T-helper 1 cell treated with Interleukin-12 subunit alpha and Interleukin-12 subunit beta and Interleukin-4 antibody, amounts not matched to agents 30 ng/mL and 1 ng/mL, for 36 hours (primary cell): ENCODE data around the gene C4BPB. TPM values are rescaled to one million over a fixed set of nuclear protein-coding genes. Genes with fewer than 3 reads are reported as not detected.

Experiments used
- intact Hi-C: fragments of 100-400 bp; cut with micrococcal nuclease; formaldehyde crosslinking; loops from one replicate; pipeline ENCODE4 v1.15.1; 2024
- total RNA-seq: library from RNA; stranded (reverse); gene quantifications from 2 replicates; pipeline ENCODE4 v1.2.3, GENCODE V29; 2022

C4BPB gene
- total RNA-seq, 1 donor from 2014 or later = 15.6 TPM

DNA sequence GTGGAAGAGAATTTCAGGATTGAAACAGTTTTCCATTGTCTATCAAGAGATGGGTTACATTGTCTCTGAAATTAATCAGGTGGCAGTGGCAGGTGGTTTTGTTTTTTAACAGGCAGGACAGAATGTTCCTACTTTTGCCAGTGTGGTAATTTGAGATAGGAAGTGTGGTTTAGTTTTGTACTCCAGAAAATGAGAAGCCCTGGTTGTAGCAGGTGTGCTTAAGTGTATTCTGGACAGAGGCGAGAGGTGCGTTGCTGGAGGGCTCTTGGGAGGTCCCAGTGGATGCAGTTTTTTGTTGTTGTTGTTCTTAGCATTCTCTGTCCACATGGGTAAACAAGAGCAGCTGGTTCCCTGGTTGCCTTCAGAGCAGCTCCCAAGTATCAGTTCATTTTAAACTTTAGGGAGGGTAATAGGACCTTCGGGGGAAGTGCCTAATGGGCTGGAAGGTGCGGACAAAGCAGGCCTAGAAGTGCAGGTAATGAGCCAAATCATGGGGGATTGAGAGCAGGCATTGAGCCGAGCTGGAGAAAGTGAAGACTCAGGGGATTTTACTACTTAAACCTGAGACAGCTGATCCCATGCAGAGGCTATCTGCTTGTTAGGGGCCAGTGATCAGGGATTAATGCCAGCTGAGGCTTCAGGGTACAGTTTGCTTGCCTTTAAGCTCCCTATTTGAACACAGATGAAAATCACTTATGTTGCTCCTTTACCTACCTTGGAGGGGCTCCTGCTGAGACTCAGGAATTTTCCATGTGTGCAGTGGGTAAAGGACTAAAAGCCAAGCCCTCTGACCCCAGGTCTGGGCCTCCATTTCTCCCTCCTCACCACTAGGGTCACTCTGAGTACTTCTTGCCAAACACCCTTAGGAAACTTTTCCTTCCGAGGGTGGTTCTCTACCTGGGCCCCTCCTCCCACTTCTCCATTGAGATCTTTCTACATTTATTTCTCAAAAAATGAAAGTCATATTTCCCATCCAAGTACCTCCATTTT is 29.5 kb upstream of the C4BPB start:
- intact Hi-C loops = loop anchor here (10.0 kb wide), 1 partner anchor 806 kb away; no protein-coding TSS in a partner anchor

DNA sequence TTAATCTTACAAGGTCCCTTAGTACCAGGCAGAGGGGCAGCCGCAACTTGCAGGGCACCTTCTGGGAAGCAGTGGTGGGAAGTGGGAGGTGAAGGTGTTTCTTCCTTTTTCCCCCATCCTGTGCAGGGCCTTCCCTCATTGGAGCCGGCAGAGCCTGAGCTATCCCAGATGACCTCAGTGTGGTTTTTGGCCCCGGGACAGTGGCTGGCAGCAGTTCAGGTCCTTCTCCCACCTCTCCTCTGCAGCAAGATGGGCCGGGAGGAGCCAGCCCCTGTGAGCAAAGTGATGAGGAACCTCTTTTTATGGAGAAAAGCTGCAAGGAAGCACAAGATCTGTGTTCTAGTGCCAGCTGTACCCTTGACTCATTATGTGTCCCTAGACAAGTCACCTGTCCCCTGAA is 28.8 kb upstream of the C4BPB start:
- intact Hi-C loops = loop anchor here (10.0 kb wide), 1 partner anchor 805 kb away; no protein-coding TSS in a partner anchor

DNA sequence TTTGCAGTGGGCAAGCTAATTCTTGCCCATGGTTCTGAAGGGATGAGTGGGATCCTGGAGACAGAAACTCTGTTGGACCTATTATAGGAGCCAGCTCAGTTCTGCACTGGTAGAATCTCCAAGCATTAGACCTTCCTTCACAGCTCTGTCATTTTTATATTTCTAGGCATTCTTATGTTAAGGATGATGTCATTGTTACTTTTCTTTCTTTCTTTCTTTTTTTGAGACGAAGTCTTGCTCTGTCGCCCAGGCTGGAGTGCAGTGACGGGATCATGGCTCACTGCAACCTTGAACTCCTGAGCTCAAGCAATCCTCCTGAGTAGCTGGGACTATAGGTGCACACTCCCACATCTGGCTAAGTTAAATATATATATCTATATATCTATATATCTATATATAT is 28.1 kb upstream of the C4BPB start:
- intact Hi-C loops = no loop called here

DNA sequence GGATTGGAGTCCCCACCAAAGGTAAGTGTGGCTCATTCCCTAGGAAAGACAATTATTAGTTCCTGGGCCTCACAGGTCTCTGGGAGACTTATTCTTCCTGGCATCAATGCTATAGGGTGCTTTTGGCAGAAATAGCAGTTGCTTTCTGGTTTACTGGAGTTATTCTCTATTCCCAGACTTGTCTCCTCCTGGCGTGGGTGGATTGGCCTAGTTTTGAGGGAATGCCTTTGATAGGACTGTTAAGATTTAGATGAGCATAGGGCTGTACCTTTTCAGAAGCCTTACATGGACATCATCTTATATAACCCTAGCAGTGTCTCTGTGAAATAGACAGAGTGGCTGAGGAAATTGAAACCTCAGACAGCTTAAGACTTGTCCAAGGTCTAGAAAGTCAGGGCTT is 26.6 kb upstream of the C4BPB start:
- intact Hi-C loops = no loop called here

DNA sequence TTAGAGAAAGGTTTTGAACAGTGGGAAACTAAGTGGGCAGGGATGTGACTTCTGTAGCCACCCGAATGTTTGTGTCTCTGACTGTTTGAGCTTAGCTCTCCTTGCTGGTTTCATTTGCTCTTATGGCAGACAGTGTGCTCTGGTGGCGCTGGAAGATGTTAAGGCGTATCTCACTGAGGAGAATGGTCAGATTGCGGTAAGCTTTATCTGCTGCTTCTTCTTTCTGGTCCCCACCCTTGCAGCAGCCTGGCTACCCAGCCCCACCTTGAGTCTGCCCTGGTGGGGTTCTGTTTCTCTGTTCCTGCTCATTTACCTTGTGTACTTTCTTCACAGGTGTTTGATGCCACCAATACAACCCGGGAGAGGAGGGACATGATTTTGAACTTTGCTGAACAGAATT is 25.6 kb upstream of the C4BPB start:
- intact Hi-C loops = no loop called here

DNA sequence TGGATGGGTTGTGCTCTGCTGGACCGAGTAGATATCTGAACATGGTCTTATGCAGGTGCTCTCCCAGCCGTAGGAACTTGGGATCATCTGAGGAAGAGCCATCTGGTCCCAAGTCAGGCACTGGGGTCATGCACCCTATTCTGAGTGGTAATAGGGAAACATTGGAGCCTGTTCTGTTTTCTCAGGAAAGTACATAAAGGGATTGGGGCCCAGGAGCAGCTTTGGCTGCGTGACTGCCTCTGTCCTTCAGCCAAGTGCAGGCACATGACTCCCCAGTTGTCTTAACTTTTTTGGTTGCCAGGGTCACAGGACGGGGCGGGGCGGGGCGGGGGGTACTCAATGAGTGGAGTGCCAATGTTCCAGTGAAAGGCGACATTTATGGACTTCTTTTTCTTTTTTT is 24.1 kb upstream of the C4BPB start:
- intact Hi-C loops = no loop called here

DNA sequence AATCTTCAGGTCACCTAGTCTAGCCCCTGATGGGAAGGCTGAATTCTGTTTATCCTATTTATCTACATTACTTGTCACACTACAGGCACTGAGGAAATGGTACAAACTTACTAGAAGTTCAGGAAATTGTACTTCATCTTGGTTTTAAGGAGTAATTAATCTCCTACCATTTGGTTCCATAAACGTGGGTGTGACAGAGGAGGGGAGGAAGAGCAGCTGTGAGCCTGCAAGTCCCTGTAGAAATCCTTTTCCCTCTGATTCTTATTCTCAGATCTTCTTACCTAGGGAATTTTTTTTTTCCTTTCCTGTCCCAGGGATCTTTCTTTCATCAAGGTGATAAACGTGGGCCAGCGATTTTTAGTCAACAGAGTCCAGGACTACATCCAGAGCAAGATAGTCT is 21.5 kb upstream of the C4BPB start:
- intact Hi-C loops = no loop called here

DNA sequence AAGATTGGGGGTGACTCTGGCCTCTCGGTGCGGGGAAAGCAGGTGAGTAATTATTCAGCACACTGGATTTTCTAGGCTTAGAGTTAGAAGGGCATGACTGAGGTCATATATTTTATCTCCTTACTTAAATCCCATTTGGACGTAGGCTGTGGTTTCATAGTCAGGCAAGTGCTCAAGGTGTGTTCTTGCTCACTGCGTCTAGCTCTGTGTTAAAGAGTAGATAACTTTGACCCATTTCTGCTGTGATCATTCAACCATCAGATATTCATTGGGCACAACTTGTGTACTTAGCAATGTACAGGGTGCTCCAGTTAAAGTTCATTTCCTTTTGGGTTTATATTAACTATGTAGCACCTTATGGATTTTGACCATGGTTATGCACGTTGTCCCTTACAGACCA is 21.0 kb upstream of the C4BPB start:
- intact Hi-C loops = no loop called here

DNA sequence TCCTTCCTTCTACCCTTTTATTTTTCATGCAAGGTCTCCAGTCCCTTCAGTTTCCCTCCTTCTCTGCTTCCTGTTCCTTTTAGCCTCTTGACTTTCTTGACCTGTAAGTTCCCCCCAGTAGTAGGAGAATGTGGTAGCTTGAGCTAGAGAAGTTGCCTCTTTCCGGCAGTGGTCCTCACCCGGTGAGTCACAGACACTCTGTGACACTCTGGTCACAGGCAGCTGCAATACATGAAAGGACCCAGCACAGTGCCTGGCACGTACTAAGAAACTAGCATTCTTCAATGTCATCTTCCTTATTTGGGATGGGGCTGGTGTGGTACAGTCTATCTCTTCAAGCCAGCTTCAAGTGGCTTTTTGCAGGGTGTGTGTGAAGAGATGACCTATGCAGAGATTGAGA is 19.6 kb upstream of the C4BPB start:
- intact Hi-C loops = no loop called here

DNA sequence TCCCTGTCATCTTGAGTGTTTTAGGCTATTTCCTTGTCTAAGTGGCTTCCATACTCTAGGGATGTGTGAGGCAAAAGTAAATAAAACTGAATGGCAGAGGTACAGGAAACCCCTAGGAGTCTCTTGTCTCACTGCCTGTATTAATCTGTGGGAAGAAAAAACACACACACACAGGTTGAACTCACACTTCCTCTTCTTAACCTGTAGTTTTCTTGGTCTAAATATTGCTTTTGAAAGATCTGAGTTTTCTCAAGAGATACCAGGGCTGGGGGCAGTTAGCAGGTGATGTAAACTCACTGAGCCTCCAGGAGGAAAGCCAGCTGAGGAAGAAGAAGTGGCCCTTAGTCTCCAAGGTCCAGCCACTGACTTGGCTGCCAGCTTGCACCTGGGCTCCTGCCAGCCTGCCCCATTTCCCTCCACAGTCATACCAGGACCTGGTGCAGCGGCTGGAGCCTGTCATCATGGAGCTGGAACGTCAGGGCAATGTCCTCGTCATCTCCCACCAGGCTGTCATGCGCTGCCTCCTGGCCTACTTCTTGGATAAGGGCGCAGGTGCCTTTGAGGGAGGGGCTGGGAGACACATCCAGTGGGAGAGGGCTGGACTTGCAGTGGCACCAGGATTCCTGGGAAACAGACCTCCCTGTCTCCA is 18.7 kb upstream of the C4BPB start:
- intact Hi-C loops = no loop called here

DNA sequence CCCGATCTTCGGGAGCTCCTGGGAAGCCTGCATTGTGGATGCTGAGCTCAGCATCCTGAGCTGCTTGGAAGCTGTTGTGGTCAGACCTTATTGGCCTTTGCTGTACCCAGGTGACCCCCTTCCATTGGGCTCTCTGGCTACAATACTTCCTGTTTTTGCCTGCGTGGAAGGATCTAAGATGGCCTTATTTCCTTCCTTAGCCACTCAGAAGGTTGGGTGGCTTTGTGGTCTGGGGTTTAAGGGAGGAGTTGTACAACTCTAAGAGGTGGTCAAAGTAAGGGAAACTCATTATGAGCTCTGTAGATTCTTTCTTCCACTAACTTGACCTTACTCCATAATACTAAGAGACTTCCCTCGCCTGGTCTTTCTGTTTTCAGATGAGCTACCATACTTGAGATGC is 17.8 kb upstream of the C4BPB start:
- intact Hi-C loops = no loop called here

DNA sequence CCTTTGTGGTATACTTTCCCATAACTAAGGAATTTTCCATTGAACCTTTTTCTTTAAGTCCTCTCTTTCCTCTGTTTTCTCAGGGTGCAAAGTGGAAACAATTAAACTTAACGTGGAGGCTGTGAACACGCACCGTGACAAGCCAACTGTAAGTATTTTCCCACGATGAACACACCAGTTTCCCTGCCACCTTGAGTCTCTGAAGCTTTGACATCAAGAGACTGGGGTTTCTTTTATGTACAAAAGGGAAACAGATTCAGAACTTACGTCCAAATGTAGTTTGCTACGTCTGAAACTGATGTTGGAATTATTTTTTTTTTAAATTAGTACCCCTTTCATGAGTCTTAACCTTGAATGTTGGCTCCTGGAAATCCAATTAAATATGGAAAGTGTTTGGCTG is 17.2 kb upstream of the C4BPB start:
- intact Hi-C loops = no loop called here

DNA sequence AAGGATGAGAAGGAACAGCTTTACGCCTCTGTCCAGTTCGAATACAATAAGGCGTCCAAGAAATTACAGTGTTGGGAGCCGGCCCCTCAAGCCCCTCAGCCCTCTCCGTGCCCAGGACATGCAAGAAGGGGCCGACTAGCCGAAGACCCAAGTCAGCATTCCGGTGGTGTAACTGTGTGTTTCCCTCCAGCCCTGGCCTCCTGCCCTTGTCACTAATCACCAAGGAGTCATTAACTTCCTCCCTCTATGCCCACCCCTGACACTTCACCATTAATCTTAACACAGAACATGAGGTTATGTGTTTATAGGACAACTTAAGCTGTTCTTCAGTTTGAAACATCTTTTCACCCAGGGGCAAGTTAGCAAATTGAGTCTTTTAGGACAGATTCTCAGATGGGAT is 16.4 kb upstream of the C4BPB start:
- intact Hi-C loops = no loop called here

DNA sequence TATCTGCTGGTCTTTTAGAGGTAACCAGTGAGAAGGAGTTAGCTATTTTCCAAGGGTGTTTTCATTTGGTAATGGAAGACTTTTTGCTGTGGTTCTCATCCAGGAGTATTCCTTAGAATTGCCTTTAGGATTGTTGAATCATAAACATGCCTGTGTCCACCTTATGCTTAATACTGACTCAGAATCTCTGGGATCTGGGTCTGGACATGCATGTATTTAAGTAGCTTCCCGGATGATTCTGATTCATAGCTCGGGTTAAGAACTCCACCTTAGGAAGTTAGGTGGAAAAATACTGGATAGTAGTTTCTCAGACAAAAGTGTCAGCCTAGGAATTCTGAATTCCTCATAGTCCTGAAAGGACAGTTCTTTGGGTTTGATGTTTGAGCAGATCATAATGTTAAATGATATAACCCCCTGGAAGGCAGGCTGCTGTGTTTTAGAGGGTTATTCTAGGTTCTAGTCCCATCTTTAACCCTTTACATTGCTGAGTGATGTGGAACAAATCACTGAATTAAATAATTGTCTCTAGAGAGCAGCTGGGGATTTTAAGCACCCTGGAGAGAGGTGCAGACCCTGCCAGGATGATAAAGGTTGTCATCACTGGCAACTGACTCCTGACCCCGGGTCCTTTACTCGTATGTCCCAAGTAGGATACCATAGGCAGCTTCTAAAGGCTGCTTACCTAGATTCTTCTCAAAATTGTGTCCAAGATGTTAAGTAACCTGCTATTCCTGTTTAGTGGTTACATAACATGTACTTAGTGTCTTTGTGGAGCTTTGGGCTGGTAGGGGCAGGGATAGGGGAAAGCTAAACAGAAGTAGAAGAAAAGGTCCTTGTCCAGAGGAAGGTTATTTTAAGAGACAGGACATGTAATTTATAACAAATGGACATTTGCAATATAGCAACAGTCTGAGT is 14.5 kb upstream of the C4BPB start:
- intact Hi-C loops = no loop called here

DNA sequence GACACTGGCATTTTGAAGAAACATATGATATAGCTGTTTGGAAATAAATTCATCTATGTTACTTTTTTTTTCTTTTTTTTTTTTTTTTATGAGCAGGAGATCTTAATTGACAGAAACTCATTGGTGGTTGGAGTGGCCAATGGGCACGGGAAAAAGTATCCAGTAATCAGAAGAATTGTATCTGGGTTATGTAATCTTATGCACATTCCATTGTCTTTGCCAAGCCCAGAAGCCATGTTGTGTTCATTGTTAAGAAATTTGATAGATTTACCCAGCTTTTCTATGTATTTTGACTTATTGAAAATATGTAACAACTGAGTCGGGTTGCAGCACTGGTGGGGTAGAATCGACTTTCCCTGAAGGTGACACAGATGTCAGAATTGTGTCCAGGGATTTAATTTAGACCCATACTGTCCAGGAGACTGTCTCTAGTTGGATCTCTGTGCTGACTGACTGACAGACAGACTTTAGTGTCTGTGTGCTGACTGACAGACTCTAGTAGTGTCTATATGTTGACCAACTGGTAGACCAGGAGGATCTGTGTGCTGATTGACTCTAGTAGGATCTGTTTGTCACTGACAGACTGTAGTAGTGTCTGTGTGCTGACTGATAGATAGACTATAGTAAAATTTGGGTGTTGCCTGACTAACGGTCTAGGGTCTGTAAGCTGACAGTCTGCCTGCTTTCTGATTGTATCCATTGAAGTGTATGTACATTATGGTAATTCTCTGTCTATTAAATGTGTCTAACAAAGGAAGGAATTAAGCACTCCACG is 12.3 kb upstream of the C4BPB start:
- intact Hi-C loops = loop anchor here (2.0 to 5.0 kb wide), 4 partner anchors 164 to 442 kb away; partner anchors contain the start of genes DYRK3 and IL20

DNA sequence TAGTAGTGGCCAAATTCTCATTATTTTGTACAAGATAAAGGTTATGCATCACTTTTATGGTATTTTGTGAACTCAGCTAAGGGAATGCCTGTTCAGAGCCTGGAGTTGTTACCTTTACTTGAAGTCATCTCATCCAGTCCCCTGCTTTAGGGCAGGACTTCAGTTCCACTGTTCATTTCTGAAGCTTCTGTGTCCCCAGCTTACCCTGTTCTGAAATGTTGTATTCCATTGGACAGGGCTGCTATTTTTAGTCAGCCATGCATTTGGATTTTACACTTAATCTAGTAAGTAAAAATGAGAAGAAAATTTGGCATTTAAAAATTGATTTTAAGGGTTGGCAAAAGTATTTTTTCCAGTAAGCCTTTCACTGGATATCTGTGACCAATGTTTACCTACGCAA is 11.6 kb upstream of the C4BPB start:
- intact Hi-C loops = loop anchor here (1.0 to 5.0 kb wide), 5 partner anchors 142 to 442 kb away; partner anchors contain the start of genes DYRK3 and IL20

DNA sequence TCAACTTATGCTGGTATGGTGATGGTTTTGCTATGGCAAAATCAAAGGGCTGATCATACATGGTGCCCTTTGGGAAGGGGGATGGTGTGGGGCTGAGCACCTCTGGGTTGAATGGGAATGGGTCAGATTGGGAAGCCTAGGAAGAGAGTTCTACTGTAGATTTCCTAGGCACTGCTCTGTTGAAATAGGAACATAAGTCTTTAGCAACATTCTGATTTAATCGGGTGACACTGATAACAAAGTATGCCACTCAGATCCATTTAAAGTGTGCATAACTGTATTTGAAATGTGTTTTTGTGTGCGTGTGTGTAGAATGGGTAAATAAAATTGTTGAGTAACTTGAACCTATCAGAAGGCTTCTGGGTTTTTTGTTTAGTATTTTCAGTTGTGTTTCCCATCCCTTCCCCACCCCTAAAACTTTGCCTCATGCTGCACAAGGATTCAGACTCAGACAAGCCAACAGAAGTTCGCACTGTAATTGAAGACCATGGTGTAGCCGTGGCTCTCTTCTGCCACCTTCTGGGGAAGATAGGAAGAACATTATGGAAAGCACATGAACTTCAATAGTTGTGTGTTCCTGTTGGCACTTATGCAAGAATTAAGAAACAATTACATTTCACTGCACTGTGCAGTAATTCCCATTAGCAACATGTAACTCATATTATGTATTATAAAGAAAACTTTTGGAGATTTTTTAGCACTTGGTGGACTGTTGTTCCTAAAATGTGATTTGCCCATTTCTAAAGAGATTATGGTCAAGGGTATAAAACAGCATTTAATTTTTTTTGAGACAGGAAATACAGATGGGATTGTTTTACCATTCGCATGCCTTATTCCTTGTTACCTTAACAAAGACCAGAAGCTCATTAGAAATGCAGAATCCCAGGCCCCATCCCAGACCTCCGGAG is 10.9 kb upstream of the C4BPB start:
- intact Hi-C loops = loop anchor here (1.0 to 5.0 kb wide), 9 partner anchors 27 to 443 kb away; partner anchors contain the start of genes DYRK3 and IL20

DNA sequence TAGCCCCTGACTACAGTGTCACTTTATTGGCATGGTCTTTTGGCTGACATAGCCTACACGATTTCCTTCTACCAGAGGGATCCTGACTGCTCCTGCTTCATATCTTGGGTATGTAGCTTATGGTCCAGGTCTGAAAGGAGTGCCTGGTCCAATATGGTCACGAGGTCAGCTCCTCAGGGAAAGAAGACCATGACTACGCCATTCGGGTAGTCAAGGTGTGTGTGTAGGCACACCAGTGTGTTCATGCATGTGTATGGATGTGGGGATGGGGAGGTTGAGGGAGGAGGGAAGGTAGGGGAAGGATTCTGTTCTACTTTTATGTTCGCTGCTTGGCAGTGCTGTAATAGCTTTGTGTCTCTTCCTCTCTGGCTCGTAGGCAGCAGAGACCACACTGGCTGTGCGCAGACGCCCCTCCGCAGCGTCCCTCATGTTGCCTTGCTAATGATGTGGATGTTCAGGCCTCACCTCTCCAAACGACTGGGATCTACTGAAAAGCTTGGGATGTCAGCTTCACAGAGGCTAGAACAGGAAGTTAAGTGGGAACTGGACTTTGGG is 10.0 kb upstream of the C4BPB start:
- intact Hi-C loops = loop anchor here (1.0 to 5.0 kb wide), 5 partner anchors 28 to 421 kb away; no protein-coding TSS in a partner anchor

DNA sequence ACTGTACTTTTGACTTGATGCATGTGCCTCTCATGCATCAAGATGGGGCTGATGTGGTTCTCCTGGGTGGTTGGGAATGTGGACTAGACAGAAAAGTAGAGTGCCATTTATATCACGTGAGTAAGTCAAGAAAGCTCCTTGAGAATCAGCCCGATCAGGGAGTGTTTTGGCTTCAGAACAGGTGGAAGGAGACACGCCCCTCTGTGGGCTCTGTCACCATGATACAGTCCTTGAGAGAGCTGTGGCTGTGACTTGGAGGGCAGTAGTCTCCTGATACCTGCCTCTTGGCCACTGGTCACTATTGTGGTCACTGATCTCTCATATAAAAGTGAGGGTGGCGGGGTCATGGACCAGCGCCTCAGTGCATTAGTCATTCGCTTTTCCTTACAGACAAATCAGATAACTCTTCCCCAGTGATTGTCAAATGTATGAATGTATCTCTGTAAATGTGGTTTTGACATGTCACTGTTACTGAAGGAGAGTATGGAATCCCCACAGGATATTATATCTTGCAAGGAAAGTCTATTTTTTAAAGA is 8.9 kb upstream of the C4BPB start:
- intact Hi-C loops = loop anchor here (2.0 to 5.0 kb wide), 2 partner anchors 97 to 352 kb away; no protein-coding TSS in a partner anchor
